ENCODE results near the gene OLFM1.

Gene OLFM1

DNA sequence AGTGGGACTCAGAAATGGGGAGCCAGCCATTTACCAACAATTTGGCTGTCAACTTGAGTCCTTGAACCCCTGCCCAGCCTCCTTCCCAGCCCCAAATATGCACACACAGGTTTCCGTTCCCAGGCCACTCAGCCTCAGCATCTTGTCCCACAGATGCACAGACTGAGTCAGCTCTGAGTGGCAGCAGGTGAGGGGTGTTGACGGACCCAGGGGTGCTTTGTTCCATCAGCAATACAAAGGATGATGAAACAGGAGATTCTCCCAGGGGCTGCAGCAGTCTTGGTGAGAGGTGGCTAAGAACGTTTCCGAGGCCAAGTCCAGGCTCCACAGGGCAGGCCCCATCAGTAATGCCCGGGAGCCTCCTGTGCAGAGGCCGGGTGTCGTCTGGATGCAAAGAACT lies 4.9 kb upstream of the OLFM1 start:
- H3K9ac ChIP-seq, result no peak overlapping the region
- peaks cover 34% of the 10 kb centered on the region; the same call in 1 of the 2 replicates for H3K27me3 ChIP-seq (ENCODE audit: insufficient read depth, low read depth)
- H3K27ac ChIP-seq, result no peak overlapping the region
- H3K79me2 ChIP-seq (ENCODE audit: insufficient read depth, low read depth), result no peaks in the 10 kb centered on the region
- no peak overlapping the region for H2AFZ ChIP-seq (ENCODE audit: low read depth)
- H3K4me3 ChIP-seq (IDR thresholded peaks at IDR 0.05; ENCODE audit: insufficient read depth, low read depth, low read length), result no peak overlapping the region
- H3K4me1 ChIP-seq (ENCODE audit: low read depth, poor library complexity, severe bottlenecking), result no peaks in the 10 kb centered on the region
- H3K36me3 ChIP-seq (ENCODE audit: insufficient read depth), result no peaks in the 10 kb centered on the region
- no peaks in the 10 kb centered on the region for H4K20me1 ChIP-seq (ENCODE audit: insufficient read depth)
- TF ChIP-seq, protein P1, sequence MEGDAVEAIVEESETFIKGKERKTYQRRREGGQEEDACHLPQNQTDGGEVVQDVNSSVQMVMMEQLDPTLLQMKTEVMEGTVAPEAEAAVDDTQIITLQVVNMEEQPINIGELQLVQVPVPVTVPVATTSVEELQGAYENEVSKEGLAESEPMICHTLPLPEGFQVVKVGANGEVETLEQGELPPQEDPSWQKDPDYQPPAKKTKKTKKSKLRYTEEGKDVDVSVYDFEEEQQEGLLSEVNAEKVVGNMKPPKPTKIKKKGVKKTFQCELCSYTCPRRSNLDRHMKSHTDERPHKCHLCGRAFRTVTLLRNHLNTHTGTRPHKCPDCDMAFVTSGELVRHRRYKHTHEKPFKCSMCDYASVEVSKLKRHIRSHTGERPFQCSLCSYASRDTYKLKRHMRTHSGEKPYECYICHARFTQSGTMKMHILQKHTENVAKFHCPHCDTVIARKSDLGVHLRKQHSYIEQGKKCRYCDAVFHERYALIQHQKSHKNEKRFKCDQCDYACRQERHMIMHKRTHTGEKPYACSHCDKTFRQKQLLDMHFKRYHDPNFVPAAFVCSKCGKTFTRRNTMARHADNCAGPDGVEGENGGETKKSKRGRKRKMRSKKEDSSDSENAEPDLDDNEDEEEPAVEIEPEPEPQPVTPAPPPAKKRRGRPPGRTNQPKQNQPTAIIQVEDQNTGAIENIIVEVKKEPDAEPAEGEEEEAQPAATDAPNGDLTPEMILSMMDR (conservative IDR thresholded peaks at IDR 0.05; ENCODE audit: low read depth, low read length), result no peak
- H3K4me2 ChIP-seq, result no peak overlapping the region

DNA sequence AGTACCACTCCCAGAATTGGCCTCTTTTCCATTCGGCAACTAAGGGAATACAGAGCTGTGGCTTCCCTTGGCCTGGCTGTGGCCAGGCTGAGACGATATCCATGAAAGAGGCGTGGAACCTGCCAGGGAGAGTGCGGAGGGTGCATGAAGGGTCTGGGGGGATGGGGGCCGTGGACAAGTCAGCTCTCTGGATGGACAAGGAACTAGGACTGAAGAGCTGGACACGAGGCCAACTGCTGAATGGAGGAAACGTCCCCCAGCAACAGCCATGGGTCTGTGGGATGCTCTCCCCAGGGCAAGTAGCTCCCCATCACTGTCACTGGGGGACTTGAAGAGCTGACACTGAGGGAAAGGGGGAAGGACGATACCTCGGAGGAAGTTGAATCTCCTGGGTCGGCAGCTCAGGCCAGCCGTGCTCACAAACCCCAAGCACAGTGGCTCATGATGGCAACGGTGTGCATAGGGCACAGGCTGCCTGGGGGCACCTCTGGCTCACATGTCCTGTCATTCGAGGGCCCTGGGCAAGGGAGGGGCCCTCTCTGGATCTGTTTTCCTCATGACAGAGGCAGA lies 4.1 kb upstream of the OLFM1 start:
- TF ChIP-seq, protein P1 (conservative IDR thresholded peaks at IDR 0.05; ENCODE audit: low read depth, low read length), result no peak
- H4K20me1 ChIP-seq (ENCODE audit: insufficient read depth), result no peaks in the 10 kb centered on the region
- no peak overlapping the region for H3K4me2 ChIP-seq
- H3K36me3 ChIP-seq (ENCODE audit: insufficient read depth), result no peaks in the 10 kb centered on the region
- peaks cover 34% of the 10 kb centered on the region; the same call in 1 of the 2 replicates for H3K27me3 ChIP-seq (ENCODE audit: insufficient read depth, low read depth)
- H3K9ac ChIP-seq, result no peak overlapping the region
- H3K79me2 ChIP-seq (ENCODE audit: insufficient read depth, low read depth), result no peaks in the 10 kb centered on the region
- no peak overlapping the region for H3K4me3 ChIP-seq (IDR thresholded peaks at IDR 0.05; ENCODE audit: insufficient read depth, low read depth, low read length)
- H2AFZ ChIP-seq (ENCODE audit: low read depth), result no peak overlapping the region
- H3K4me1 ChIP-seq (ENCODE audit: low read depth, poor library complexity, severe bottlenecking), result no peaks in the 10 kb centered on the region
- H3K27ac ChIP-seq, result no peak overlapping the region

DNA sequence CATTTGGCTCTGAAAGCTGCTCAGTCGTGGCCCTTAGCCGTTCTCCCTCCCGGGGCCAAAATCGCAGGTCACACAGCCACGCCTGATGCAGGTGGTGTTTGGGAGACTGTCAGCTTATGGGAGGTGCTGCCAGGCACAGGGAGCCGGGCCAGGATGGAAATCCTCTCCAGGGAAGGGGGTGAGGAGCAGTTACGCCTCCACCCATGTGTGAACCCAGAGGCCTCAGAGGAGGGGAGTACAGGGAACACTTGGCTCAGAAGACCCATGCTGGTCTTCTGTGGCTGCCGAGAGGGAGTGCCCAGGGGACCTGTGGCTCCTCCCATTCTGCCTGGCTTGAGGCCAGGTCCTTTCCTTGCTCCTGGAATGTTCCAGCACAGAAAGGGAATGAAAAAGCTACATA lies 3.6 kb upstream of the OLFM1 start:
- H3K27ac ChIP-seq, result no peak overlapping the region
- H3K9ac ChIP-seq, result no peak overlapping the region
- H3K4me1 ChIP-seq (ENCODE audit: low read depth, poor library complexity, severe bottlenecking), result no peaks in the 10 kb centered on the region
- TF ChIP-seq, protein P1 (conservative IDR thresholded peaks at IDR 0.05; ENCODE audit: low read depth, low read length), result no peak
- no peaks in the 10 kb centered on the region for H4K20me1 ChIP-seq (ENCODE audit: insufficient read depth)
- peaks cover 35% of the 10 kb centered on the region; the same call in 1 of the 2 replicates for H3K27me3 ChIP-seq (ENCODE audit: insufficient read depth, low read depth)
- H2AFZ ChIP-seq (ENCODE audit: low read depth), result no peak overlapping the region
- no peaks in the 10 kb centered on the region for H3K36me3 ChIP-seq (ENCODE audit: insufficient read depth)
- no peak overlapping the region for H3K4me3 ChIP-seq (IDR thresholded peaks at IDR 0.05; ENCODE audit: insufficient read depth, low read depth, low read length)
- no peaks in the 10 kb centered on the region for H3K79me2 ChIP-seq (ENCODE audit: insufficient read depth, low read depth)
- H3K4me2 ChIP-seq, result no peak overlapping the region

DNA sequence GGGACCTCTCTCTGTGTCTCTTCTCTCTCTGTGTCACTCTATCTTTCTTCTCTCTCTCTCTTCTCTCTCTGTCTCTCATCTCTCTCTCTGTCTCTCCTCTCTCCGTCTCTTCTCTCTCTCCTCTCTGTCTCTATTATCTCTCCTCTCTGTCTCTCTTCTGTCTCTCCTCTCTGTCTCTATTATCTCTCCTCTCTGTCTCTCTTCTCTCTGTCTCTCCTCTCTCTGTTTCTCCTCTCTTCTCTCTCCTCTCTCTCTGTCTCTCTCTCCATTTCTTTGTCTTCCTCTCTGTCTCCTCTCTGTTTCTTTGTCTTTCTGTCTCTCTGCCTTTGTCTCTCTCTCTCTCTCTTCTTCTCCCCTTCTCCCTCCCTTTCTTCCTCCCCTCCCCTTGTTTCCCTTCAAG lies 3.2 kb upstream of the OLFM1 start:
- Histone ChIP-seq H3K27ac (no peak overlapping the region), H3K4me3 (IDR thresholded peaks at IDR 0.05; ENCODE audit: insufficient read depth, low read depth, low read length) (no peak overlapping the region), H4K20me1 (ENCODE audit: insufficient read depth) (no peaks in the 10 kb centered on the region), H3K4me1 (ENCODE audit: low read depth, poor library complexity, severe bottlenecking) (no peaks in the 10 kb centered on the region), H2AFZ (ENCODE audit: low read depth) (no peak overlapping the region), H3K79me2 (ENCODE audit: insufficient read depth, low read depth) (no peaks in the 10 kb centered on the region), H3K27me3 (ENCODE audit: insufficient read depth, low read depth) (peaks cover 38% of the 10 kb centered on the region; the same call in 1 of the 2 replicates), H3K36me3 (ENCODE audit: insufficient read depth) (no peaks in the 10 kb centered on the region), H3K9ac (no peak overlapping the region), H3K4me2 (no peak overlapping the region)
- TF ChIP-seq, protein P1 (conservative IDR thresholded peaks at IDR 0.05; ENCODE audit: low read depth, low read length), result no peak

All from KMS-11 (cell line).